ENCODE data around the gene ZDHHC12.

DNA sequence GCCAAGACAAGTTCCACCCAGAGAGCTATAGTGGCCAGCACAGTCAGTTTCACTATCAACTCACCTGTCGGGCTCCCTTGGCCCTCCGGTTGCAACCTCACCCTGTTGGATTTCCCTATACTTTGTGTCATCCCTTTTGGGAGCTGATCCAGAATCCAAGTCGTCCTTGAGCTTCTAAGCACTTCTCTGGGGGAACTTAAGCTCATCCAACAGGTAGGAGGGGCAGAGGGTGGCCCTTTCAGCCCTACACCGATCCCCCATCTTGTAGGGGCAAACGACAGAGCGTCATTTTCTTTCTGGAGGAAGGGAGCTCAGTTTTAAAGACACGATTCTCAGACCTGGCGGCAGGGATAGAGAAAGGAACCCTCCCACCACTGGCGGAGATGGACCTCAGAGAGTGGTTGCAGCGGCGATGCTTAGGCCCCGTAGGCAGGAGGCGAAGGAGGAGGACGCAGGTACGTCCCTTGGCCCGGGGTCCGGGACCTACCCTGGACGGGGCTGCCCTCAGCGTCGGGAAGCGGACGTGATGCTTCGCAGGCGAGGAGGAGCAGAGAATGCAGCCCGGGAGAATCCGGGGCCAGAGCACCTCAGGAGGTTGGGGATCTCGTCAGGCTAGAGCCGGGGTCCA lies 47.3 kb upstream of the ZDHHC12 start:
- TF ChIP-seq POLR2A (IDR thresholded peaks at IDR 0.05) (no peak), POLR2AphosphoS5 (IDR thresholded peaks at IDR 0.05) (no peak)
- TF ChIP-seq, protein P1, sequence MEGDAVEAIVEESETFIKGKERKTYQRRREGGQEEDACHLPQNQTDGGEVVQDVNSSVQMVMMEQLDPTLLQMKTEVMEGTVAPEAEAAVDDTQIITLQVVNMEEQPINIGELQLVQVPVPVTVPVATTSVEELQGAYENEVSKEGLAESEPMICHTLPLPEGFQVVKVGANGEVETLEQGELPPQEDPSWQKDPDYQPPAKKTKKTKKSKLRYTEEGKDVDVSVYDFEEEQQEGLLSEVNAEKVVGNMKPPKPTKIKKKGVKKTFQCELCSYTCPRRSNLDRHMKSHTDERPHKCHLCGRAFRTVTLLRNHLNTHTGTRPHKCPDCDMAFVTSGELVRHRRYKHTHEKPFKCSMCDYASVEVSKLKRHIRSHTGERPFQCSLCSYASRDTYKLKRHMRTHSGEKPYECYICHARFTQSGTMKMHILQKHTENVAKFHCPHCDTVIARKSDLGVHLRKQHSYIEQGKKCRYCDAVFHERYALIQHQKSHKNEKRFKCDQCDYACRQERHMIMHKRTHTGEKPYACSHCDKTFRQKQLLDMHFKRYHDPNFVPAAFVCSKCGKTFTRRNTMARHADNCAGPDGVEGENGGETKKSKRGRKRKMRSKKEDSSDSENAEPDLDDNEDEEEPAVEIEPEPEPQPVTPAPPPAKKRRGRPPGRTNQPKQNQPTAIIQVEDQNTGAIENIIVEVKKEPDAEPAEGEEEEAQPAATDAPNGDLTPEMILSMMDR (IDR thresholded peaks at IDR 0.05) = no peak

Measured in upper lobe of left lung (tissue), 4 donors.